Dedifferentiated amniotic fluid mesenchymal stem cell (primary cell): ENCODE results near the gene CAMK2A.
"Not testable (repeated sequence)": the region's sequence is repeated elsewhere in the genome, so short reads cannot be mapped to it uniquely, and the experiment has no call there.

Experiments
- DNase-seq: peaks from one replicate; pipeline ENCODE4 v3.0.0-alpha.2; 2016; ENCODE audit errors: extremely low spot score

The CAMK2A gene

DNA sequence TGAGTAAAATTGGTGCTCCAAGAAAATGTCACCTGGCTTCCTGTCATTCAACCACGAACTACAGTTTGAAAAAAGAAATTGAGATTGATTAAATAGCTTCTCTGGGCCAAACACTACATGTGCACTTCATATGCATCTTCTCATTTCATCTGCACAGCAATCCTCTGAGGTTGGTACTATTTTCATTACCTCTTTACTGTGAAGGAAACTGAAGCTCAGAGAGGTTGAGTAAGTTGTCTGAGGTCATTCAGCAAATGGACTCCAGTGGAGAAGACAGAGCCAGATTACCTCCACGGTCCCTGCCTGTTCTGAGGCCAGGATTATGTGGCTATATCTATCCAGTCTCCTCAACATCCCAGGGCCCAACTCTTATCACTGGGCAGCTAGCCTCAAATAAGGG is 53.3 kb downstream of the CAMK2A start:
- no peak for DNase-seq

- DNase-seq: no peak
Observed at GRCh38 chr5:150235500-150235854, 54.1 kb downstream of the CAMK2A start.

DNA sequence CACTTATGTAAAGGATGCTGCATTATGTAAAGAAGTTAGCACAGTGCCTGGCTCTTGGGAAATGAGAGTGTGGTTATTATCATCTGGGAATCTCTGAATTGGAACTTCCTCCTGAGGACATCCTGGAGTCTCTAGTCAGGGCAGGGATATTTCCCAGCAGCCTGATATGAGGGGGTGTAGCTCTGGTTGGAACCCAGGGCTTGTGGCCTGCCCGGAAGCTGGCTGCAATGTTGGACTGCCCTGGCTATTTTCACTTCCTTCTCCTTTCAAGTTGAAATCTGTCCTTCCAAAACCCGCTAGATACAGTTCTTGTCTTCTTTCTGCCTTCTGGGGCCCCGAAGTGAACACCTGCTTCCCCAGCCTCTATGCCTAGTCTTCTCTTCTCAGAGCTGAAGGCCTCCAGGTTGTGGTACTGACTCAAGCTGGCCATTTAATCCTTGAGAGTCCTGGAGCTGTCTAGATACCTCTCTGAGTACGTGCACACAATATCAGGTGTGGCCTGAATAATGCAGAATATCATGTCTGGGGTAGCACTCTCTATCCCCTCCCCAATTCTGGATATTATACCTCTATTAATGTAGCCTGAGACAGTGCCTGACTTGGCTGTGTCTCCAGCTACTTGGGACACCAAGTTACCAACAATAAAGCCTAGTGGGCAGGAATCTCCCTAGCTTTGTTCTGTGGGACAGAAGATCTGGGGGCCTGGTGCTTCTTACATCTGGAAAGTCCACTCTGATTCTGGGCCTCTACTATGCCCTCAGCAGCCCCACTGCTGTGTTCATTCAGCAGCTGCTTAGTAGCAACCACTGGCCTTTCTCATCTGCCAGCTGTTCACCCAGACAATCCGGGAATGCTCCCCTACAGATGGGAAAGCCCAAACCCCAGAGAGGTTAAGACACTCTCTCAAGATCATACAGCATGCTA is 54.7 kb downstream of the CAMK2A start:
- DNase-seq: no peak

DNA sequence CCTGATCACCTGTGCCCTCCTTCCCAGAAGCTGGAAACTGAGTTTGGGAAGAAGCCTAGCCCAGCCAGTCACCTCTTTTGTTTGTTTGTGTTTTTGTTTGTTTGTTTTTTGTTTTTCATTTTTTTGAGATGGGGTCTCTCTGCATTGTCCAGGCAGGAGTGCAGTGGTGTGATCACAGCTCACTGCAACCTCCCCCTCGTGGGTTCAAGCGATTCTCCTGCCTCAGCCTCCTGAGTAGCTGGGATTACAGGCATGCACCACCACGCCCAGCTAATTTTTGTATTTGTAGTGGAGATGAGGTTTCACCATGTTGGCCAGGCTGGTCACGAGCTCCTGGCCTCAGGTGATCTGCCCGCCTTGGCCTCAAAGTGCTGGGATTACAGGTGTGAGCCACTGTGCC is 55.9 kb downstream of the CAMK2A start:
- not testable (repeated sequence) for DNase-seq

- DNase-seq: no peak
Observed at GRCh38 chr5:150230842-150231241, 58.7 kb downstream of the CAMK2A start.

- no peak for DNase-seq
Observed at GRCh38 chr5:150229571-150229970, 60.0 kb downstream of the CAMK2A start.

DNA sequence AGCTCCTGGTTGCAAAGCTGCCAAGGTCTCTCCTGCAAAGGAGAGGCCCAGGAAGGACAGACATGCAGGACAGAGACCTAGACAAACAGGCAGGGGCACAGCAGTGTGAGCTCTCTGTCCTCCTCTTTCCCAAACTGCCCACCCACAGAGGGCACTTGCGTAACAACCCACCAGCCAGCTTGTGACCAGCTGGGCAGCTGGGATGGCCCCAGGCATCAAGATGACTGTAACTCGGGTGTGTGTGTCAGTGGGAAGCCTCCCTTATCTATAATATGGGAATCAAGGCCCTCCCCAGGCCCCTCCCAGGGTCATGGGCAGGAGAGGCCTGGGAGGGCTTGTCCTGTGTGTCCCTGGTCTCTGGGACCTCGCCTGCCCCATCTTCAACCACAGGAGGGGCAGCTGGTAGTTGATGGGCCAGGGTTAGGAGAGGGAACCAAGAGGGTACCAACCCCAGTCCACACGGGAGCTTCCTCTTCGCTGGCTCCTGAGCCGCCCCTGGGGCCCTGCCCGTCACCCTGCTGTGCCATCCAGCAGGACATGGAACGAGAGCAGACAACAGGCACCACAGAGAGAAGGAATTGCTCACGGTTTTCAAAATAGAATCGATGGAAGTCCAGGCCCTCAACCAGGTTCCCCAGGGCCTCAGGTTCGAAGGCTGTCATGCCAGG is 61.8 kb downstream of the CAMK2A start:
- DNase-seq: no peak

DNA sequence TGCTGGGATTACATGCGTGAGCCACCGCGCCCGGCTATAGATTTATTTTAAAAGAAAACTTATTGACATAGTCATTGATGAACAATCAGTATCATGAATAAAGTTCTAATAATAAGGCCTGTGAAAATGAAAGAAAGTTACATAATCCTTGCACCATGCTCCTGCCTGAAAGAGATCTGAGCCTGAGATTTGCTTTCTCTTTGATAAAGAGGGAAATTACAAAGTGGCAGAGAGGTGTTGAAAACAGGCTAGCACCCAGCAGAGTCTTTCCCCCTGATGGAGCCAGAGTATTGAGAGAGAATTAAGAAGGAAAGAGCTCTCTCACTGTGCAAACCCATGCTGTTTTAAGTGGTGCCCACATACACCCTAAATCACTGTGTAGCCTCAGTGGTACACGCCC is 62.5 kb downstream of the CAMK2A start:
- DNase-seq: no peak

GRCh38 chr5:150224483-150225027 is 65.0 kb downstream of the CAMK2A start:
- no peak for DNase-seq

DNA sequence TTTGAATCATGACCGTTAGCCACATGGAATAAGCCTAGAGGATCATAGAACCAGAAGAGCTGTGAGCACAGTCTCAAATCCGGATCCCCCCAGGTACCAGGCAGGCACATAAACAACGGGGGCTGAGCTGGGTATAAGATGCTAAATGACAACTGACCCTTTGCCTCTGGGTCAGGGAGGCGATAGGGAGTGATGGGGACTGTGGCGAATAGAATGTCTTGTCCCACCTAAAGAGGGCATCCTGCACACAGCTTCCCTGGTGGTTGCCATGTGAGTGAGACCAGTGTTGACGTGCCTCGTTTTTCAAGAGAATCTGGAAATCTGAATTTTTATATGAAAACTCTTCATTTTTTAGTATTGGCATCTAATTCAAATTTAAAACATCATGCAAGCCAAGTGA is 66.1 kb downstream of the CAMK2A start:
- DNase-seq: no peak

GRCh38 chr5:150222906-150223305 is 66.7 kb downstream of the CAMK2A start:
- DNase-seq: no peak

GRCh38 chr5:150221471-150221870 is 68.1 kb downstream of the CAMK2A start:
- DNase-seq: no peak

DNA sequence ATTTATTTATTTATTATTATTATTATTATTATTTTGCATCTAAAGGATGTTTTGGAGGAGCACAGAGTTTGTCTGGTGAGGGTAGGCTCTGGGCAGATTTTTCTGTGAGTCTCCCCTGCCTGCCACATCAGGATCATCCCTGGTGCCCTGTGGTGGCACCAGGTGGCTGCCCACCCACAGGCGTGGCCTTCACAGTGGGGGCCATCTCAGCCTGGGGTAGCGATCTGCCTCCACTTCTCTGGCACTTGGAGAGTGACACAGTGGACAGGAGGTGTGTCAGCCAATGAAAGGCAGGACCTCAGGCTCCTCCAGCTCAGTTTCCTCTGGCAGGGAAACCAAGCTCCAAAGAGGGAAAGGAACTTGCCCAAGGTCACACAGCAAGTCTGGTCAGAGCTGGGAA is 69.7 kb downstream of the CAMK2A start:
- no peak for DNase-seq

- DNase-seq: no peak
Observed at GRCh38 chr5:150219142-150219541, 70.4 kb downstream of the CAMK2A start.

GRCh38 chr5:150218693-150219035 is 70.9 kb downstream of the CAMK2A start:
- no peak for DNase-seq

DNA sequence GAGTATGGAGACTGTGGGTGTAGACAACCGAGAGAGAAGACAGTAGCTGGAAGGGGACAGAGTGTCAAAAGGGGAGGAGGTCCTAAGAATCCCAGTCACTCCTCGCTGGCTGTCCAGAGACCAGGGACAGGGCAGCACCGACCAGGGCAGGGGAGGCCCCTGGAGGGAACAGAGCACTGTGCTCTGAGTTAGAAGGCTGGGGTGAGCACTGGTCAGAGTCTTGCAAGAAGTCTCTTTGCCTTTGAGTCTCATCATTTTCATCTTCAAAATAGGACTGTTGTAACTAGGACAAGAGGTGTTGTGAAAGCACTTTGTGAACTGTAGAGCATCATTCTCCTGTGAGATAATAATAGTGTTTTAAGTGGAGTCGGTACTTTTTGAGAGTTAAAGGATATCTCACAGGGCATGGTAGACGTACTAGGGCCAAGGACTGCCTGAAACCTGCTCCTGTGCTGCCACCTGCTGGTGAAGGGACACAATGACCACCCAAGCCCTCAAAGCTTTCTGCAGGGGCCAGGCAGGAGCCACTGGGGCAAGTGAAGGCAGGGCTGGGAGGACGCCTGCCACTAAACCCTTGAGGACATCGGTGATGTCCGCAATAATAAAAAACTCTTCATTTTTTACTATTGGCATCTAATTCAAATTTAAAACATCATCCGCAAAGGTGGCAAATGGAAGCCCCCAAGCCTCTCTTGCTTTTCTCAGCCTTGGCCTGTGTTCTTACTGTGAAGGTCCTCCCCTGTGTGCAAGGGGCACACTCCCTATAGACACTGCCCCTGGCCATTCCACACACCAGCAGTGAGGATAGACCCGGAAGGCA is 71.5 kb downstream of the CAMK2A start:
- DNase-seq: peak; percentile 82

GRCh38 chr5:150217038-150217437 is 72.5 kb downstream of the CAMK2A start:
- DNase-seq: no peak

- no peak for DNase-seq
Observed at GRCh38 chr5:150215979-150216944, 73.3 kb downstream of the CAMK2A start.

- DNase-seq: no peak
Observed at GRCh38 chr5:150214289-150214688, 75.3 kb downstream of the CAMK2A start.

- no peak for DNase-seq
Observed at GRCh38 chr5:150213530-150213929, 76.0 kb downstream of the CAMK2A start.
